Stimulated activated CD8-positive, alpha-beta memory T cell treated with anti-CD3 and anti-CD28 coated beads, Interleukin-7, amount 100 ng/mL, for 48 hours (primary cell): ENCODE data around the gene STOX2.

Experiments
- DNase-seq, 2 donors: peaks; one replicate each; pipeline ENCODE4 v3.0.0-alpha.2; 2020; ENCODE audit warnings: low read depth in 1 of 2; ENCODE audit errors: extremely low read depth in 1 of 2

Gene STOX2

GRCh38 chr4:183977707-183978106, 72.6 kb downstream of the STOX2 start:
- no peak for DNase-seq

DNA sequence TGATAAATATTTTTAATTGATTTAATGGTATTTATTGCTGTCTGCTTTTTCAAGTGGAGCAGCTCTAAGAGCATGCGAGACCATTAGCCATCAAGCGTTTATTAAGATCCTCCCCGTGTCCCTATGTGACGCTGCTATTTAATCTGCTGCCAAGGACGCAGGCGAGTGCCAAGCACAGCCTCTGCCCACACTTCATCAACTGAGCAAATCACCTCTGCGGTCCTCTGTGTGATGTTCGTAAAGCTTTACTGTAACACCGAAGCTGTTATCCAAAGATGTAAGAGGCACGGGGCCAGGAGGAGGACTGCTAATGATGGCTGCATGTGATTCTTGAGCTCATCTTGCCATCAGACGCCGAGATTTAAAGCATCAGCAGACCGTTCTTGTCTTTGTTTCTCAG, 79.5 kb downstream of the STOX2 start:
- no peak for DNase-seq

DNA sequence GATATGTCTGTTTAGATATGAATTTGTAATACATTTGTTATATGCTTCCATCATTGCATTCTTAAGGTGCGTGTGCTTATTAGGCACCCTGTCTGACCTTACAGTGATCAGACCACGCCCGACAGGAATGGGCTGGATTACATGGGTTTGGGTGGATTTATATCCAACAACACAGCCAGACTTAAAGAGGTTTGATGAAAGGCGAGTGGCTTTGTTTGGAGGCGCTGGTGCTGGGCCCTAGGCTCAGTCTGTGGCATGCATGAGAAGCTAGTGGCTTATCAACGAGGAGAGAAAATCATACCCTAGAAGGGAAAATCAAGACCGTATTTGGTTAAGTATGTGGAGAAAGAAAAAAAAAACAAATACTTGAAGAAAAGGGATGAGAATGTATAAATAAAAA, 80.7 kb downstream of the STOX2 start:
- no peak for DNase-seq

DNA sequence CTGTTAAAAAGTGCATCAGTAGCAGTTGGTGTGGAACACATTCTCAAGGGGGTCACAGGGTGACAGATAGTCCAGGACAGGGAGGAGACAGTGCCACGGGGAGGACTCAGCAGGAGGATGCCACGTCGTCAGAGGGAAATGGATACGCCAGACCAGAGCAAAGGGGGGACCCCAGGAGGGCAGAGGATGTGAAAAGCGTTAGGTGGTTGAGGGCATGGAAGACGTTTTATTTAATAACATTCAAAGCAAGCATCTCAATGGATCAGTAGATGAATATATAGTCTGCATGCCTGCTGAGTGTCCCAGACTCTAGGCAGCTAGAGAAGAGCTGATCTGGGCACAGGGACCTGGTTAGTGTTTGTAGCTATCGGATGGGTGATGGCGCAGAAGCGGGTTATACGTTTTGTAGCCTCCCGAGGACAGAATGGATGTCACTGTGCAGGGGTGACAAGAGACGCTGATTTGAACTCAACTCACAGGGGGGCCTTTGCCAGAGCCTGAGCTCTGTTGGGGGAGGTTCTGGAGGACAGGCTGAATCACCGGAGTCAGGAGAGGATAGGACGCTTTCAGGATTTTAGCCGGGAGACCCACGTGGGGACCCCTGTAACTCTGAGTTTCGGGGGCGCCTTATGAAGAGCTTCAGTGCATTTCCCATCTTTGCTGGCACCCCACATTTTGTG, 81.3 kb downstream of the STOX2 start:
- DNase-seq, result no peak

GRCh38 chr4:183986971-183987946, 82.2 kb downstream of the STOX2 start:
- DNase-seq, result no peak

DNA sequence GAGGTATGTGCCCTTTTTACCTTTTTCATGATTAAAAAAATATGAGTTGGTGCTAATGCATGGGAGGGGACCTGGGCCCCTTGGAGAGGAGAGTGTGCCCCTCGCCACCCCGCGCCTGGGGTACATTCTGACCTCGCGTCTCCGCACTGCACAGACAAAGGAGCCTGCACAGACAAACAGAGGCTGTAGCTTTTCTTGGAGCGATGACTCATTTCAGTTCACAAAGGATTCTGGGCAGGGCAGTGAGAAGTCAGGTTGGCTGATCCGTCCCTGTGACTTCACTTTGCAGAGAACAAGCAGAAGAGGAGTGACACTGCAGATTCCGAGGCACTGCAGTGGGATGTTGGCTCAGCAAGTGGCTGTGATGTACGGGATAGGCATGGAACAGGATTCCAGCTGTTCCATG, 82.9 kb downstream of the STOX2 start:
- no peak for DNase-seq

GRCh38 chr4:183988874-183989273, 83.8 kb downstream of the STOX2 start:
- DNase-seq, result no peak

- no peak for DNase-seq
Measured at GRCh38 chr4:183989461-183989860, 84.4 kb downstream of the STOX2 start.

- DNase-seq, result no peak
Measured at GRCh38 chr4:183989931-183990330, 84.8 kb downstream of the STOX2 start.

GRCh38 chr4:183993676-183994075, 88.6 kb downstream of the STOX2 start:
- DNase-seq, result no peak

- no peak for DNase-seq
Measured at GRCh38 chr4:183995570-183995969, 90.5 kb downstream of the STOX2 start.

DNA sequence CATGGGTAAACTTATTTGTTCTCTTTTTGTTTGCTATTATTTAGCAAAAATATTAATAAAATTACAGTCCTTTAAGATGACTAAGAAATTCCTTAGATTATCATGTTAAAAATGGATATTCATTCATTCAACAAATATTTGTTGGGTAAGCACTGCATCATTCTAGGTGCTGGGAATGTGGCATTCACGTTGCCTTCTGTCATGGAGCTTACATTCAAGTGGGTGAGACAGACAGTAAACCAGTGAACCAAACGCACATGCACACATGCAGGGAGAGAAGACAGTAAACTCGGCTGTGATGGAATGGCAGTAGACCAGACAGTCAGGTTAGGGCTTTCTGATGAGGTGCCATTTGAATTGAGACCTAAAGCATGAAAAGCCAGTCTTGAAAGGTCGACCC, 91.8 kb downstream of the STOX2 start:
- no peak for DNase-seq

- no peak for DNase-seq
Measured at GRCh38 chr4:183999435-183999834, 94.3 kb downstream of the STOX2 start.

DNA sequence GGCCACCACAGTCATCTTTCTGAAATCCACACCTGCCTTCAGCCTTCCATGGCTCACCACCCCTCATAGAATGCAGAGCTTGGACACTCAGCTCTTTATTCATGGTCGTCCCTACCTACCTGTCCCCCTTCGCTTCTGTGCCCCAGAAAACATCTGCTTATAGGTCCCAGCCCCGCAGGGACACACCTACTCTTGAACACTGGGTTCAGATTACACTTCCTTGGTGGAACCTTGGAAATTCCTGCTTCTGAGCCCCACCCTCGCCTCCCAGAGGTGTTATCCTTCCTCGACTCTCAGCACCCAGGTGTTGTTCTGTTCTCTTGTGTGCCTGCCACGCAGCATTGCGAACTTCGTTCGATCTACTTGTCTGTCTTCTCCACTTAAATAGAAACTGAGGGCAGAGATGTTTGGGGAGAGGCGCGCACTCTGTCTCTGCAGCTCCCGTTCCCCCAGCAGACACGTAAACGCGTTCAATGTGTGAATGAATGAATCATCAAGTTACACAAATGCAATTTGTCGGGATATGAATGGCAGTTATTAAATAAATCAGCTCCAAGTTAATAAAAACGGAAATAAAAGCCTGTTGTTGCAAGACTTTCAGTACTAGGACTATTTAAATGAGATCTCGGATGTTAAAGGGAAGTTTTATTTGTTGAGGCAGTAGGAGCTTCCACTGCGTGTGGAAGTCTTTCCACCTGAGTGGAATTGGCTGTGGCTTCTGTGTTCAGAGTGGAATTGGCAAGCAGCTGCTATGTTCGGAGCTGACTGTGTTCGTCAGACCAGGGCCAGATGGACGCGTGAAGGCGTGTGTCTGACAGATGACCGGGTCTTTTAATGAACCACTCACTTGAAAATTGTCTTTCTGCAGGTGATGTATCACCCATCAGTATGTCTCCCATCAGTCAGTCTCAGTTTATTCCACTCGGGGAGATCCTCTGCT, 95.6 kb downstream of the STOX2 start:
- DNase-seq, result no peak

GRCh38 chr4:184003433-184003832, 98.3 kb downstream of the STOX2 start:
- DNase-seq, result no peak

DNA sequence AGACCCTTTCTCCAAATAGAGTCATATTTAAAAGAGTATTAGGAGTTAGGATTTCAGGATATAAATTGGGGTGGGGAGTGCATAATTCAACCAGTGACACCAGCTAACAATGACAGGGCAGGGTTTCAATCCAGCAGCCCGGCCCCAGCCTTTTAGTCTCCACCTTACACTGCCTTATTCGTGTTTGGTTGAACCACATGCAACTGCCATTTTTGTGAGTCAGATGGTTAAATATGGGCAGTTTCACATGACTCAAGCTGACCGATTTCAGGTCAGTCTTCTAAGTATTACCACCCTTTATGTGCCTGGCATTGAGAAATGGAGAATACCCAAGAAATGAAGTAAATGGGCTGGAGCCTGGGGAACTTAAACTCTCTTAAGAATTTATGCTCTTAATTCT, 102.8 kb downstream of the STOX2 start:
- no peak for DNase-seq

DNA sequence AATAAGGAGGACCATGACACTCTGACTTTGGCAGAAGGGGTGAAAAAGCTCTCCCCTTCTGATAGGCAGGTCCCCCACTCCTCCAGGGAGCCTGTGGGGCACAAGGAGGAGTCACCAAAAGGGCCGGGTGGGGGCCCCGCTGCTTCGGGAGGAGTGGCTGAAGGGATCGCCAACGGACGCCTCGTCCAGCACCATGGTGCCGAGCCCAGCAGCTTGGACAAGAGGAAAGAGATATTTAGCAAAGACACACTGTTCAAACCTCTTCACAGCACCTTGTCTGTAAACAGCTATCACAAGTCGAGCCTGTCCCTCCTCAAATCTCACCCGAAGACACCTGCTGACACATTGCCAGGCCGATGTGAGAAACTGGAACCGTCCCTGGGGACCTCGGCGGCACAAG, 105.6 kb downstream of the STOX2 start:
- no peak for DNase-seq

DNA sequence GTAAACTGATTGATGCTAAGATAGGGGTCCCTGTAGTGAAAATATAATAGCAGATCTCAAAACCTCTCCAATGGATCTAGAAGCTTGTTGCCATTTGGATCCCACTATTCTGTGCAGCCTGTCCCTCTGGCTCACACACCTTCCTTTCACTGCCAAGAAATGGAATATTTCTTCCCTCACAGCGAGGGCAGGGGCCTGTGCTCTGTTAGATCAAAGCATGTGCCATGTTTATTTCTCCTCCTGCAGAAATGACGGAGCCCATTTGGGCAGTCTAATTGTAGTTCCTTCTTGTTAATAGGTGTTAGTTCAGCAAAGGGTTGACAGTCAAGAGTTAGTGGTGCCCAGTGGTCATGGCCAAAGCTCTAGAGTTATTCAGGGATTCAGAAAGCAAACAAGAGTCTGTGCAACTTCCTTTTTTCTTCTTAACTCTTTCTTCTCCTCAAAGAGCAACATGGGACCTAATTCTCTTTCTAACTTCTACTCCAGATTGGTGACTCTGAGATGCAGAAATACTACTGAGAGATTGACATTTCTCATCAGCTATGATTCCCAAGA, 106.8 kb downstream of the STOX2 start:
- DNase-seq, result no peak

DNA sequence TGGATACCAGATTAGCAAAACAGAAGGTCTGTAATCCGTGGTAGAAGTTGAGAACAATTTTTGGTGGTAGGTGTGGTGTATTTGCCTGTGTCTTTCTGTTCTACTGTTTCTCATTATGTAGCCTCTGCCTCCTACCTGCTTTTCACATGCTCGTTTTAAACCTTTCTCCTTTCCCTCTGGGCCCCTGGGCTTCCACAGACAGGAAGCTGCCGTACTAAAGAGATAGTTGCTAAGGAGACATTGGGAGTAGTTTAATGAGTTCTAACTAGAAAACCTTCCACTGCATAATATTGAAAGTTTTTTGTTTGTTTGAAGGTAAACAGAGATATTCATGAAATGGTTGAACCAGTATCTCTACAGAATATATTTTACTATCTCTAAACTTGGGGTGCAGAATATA, 107.8 kb downstream of the STOX2 start:
- DNase-seq, result no peak

GRCh38 chr4:184014301-184014700, 109.2 kb downstream of the STOX2 start:
- no peak for DNase-seq
